Testis (tissue), 3 donors: ENCODE data around the gene ZNF22. TPM values are rescaled to one million over a fixed set of nuclear protein-coding genes. Genes with fewer than 3 reads are reported as not detected.

ENCODE experiments used
- DNase-seq: peaks from one replicate; pipeline ENCODE4 v3.0.0-alpha.2; 2019
- H3K27ac ChIP-seq, 2 donors: fragments of 200-600 bp; sonication (generic); one replicate each; pipeline ENCODE4 v1.5.1; 2019
- H3K27me3 ChIP-seq: fragments of 200-600 bp; sonication (generic); one replicate; pipeline ENCODE4 v1.5.1; 2019
- H3K36me3 ChIP-seq: fragments of 200-600 bp; sonication (generic); one replicate; pipeline ENCODE4 v1.5.1; 2017; ENCODE audit warnings: low read depth; ENCODE audit errors: missing control alignments
- H3K4me1 ChIP-seq: fragments of 200-600 bp; sonication (generic); one replicate; pipeline ENCODE4 v1.5.1; 2019
- H3K4me3 ChIP-seq, 2 donors: fragments of 200-600 bp; sonication (generic); one replicate each; pipeline ENCODE4 v1.5.1; 2017 to 2019
- H3K9me3 ChIP-seq: fragments of 200-600 bp; sonication (generic); one replicate; pipeline ENCODE4 v1.5.1; 2017
- POLR2A ChIP-seq: fragments of 450-650 bp; IDR thresholded peaks from one replicate; pipeline ENCODE4 v1.6.1; 2017; ENCODE audit warnings: antibody characterized with exemption, mild to moderate bottlenecking, moderate library complexity
- WGBS, 2 donors: methylation state at CpG; one replicate each; pipeline ENCODE4 v1.1.5; 2018; 5-methylcytosine and 5-hydroxymethylcytosine counted together
- intact Hi-C: fragments of 100-400 bp; cut with DNase I; formaldehyde crosslinking; loops from one replicate; pipeline ENCODE4 v1.15.1; 2023; ENCODE audit warnings: low total_unique reads
- polyA plus RNA-seq: library from polyadenylated mRNA; stranded (reverse); fragments of 350-450 nt; fragmentation: Illumina TruSeq; extraction: RNeasy Lipid Tissue Mini Kit (QIAGEN cat#74804); gene quantifications from one replicate; pipeline ENCODE4 v1.2.3, GENCODE V29; 2014; ENCODE audit warnings: low read depth, low replicate concordance; ENCODE audit not compliant: insufficient read depth
- total RNA-seq, 2 donors: library from RNA; depleted of rRNA; stranded (reverse); fragments of >200 nt; gene quantifications; one replicate each; pipeline ENCODE4 v1.2.3, GENCODE V29; 2016
- TF ChIP-seq, protein P1 (sequence below), 3 experiments: fragments of 450-650 bp in 2 of 3; fragments of 200-600 bp in 1 of 3; sonication (generic) in 1 of 3; IDR thresholded peaks; one replicate each; pipeline ENCODE4 v1.5.1; 2016 to 2019; ENCODE audit warnings: antibody characterized with exemption in 3 of 3, mild to moderate bottlenecking in 2 of 3, moderate library complexity in 1 of 3

The ZNF22 gene
- total and polyA plus RNA-seq, 3 donors from 2014 or later: 12.6 TPM

DNA sequence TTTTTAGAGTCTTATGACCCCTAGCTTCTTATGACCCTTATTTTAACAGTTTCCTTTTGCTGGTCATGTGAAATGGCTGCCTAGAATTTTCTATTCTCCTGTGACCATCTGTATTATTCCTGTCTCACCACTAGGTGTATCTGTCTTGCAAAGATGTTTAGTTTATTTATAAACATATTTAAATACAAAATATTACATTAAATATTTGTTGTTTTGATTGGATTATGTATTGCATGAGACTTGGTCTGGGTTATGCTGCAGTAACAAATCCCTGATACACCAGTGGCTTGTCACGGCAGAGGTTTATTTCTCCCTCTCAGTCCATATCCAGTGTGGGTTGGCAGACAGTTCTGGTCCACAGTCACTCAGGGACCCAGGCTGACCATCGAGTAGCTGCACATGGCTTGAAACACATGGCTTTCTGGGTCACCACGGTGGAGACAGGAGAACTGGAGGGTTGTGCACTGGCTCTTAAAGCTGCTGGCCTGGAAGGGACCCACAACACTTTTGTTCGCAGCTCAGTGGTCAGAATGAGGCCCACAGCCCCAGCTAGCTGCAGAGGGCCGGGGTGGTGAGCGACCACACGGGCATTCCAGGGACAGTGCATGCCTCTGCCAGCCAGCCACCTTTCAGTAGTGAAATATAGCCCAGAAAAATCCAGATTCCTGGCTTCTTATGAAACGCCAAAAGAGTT lies 33.8 kb upstream of the ZNF22 start:
- TF ChIP-seq, protein P1, sequence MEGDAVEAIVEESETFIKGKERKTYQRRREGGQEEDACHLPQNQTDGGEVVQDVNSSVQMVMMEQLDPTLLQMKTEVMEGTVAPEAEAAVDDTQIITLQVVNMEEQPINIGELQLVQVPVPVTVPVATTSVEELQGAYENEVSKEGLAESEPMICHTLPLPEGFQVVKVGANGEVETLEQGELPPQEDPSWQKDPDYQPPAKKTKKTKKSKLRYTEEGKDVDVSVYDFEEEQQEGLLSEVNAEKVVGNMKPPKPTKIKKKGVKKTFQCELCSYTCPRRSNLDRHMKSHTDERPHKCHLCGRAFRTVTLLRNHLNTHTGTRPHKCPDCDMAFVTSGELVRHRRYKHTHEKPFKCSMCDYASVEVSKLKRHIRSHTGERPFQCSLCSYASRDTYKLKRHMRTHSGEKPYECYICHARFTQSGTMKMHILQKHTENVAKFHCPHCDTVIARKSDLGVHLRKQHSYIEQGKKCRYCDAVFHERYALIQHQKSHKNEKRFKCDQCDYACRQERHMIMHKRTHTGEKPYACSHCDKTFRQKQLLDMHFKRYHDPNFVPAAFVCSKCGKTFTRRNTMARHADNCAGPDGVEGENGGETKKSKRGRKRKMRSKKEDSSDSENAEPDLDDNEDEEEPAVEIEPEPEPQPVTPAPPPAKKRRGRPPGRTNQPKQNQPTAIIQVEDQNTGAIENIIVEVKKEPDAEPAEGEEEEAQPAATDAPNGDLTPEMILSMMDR (IDR thresholded peaks at IDR 0.05): peak in 1 of 3 experiments; percentile 41
- TF ChIP-seq POLR2A: no peak
- Histone ChIP-seq H3K4me3 (no peak overlapping the region), H3K4me1 (peaks cover 43% of the 10 kb centered on the region), H3K9me3 (no peaks in the 10 kb centered on the region), H3K27me3 (no peaks in the 10 kb centered on the region), H3K36me3 (no peaks in the 10 kb centered on the region), H3K27ac (peak overlapping the region in 1 of 2 donors; percentile 81)
- no peak for DNase-seq
- intact Hi-C loops: no loop called here
- 84 to 90% methylated on average over 8 of the region's 8 CpGs for WGBS, 2 donors

DNA sequence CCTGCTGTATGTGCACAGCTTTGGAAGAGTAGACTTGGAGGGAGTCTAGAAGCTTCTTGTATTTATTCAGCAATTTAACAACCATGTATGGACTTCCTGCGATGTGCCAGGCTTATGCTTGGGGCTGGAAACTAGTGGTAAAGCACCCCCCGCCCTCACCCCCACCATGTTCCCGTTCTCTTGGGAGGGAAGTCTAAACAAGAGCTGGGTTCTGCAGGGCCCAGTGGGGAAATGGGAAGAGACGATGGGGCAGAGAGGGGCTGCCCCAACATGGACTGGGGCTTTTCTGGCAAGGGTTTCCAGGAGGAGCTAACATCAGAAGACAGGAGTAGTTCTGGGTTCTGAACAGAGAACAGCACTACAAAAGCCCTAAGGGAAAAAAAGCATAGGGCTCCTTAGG lies 33.1 kb upstream of the ZNF22 start:
- intact Hi-C loops: no loop called here
- Histone ChIP-seq H3K36me3 (no peaks in the 10 kb centered on the region), H3K4me3 (no peak overlapping the region), H3K27ac (peak overlapping the region in 1 of 2 donors; percentile 81), H3K27me3 (no peaks in the 10 kb centered on the region), H3K4me1 (peaks cover 43% of the 10 kb centered on the region), H3K9me3 (no peaks in the 10 kb centered on the region)
- peak; percentile 17 for DNase-seq
- TF ChIP-seq POLR2A: no peak
- TF ChIP-seq, protein P1 (IDR thresholded peaks at IDR 0.05): no peak
- WGBS, 2 donors: 78 to 95% methylated on average over 4 of the region's 4 CpGs

DNA sequence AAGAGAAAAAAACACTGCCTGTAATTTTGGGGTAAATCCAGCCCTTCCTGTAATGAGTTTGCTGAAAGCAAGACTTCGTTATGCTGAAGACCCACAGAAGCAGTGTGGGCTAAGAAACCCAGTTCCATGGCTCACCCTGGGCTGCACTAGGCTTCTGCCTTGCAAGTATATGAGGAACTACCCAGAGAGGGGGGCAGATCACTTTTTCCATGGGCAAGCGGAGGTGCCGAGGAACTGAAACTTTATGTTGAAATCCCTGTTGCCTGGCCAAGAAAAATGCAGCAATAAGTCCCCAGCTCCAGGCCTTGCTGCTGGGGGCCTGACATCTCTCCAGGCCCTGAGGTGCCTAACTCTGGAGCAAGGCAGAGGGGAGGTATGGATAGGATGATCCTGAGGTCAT lies 32.6 kb upstream of the ZNF22 start:
- intact Hi-C loops: no loop called here
- H3K27me3 ChIP-seq: no peaks in the 10 kb centered on the region
- TF ChIP-seq, protein P1 (IDR thresholded peaks at IDR 0.05): no peak
- no peak for TF ChIP-seq POLR2A
- peak overlapping the region in 1 of 2 donors; percentile 15 for H3K27ac ChIP-seq
- H3K4me3 ChIP-seq: no peak overlapping the region
- H3K36me3 ChIP-seq: no peaks in the 10 kb centered on the region
- peak; percentile 41 for DNase-seq
- WGBS, 2 donors: 40 to 67% methylated on average over 3 of the region's 3 CpGs
- H3K9me3 ChIP-seq: no peaks in the 10 kb centered on the region
- peaks cover 43% of the 10 kb centered on the region for H3K4me1 ChIP-seq

GRCh38 chr10:44968500-44969400 lies 32.0 kb upstream of the ZNF22 start:
- peaks cover 40% of the 10 kb centered on the region for H3K4me1 ChIP-seq
- WGBS, 2 donors: 72 to 75% methylated on average over 11 of the region's 11 CpGs

More at GRCh38 chr10:44968500-44969400, 32.0 kb upstream of the ZNF22 start:
- H3K9me3 ChIP-seq: no peaks in the 10 kb centered on the region
- H3K4me3 ChIP-seq: no peak overlapping the region
- TF ChIP-seq, protein P1 (IDR thresholded peaks at IDR 0.05): no peak
- TF ChIP-seq POLR2A: no peak
- intact Hi-C loops: no loop called here
- no peak overlapping the region for H3K27ac ChIP-seq
- no peaks in the 10 kb centered on the region for H3K27me3 ChIP-seq
- H3K36me3 ChIP-seq: no peaks in the 10 kb centered on the region
- DNase-seq: no peak
